GM19023 (cell line): ENCODE measurements around the gene POLR1F.
A peak's percentile ranks its signal among the peaks of the same experiment; 100 is the strongest.
"Not testable (repeated sequence)": the region's sequence is repeated elsewhere in the genome, so short reads cannot be mapped to it uniquely, and the experiment has no call there.

Source experiments
- ATAC-seq: cut with Tn5 transposase; IDR thresholded peaks from one replicate; pipeline ENCODE4 v1.9.1; 2021; ENCODE audit warnings: mild to moderate bottlenecking, moderate library complexity; ENCODE audit not compliant: unreplicated experiment

The POLR1F gene

GRCh38 chr7:19708397-19709248 lies at the start of gene POLR1F:
Gene POLR1F (minus strand): TSS chr7:19709037. CDS start chr7:19709016, 21 bp downstream.
- peak; percentile 99 for ATAC-seq

GRCh38 chr7:19754521-19755116 lies 45.8 kb upstream of the POLR1F start:
- ATAC-seq: no peak

GRCh38 chr7:19752020-19752419 lies 43.2 kb upstream of the POLR1F start:
- ATAC-seq: no peak

- no peak for ATAC-seq
Observed at GRCh38 chr7:19749658-19750057, 40.8 kb upstream of the POLR1F start.

GRCh38 chr7:19747740-19748339 lies 39.0 kb upstream of the POLR1F start:
- no peak for ATAC-seq

- no peak for ATAC-seq
Observed at GRCh38 chr7:19744075-19744474, 35.2 kb upstream of the POLR1F start.

- ATAC-seq: no peak
Observed at GRCh38 chr7:19728716-19729115, 19.9 kb upstream of the POLR1F start.

- no peak for ATAC-seq
Observed at GRCh38 chr7:19725770-19726169, 16.9 kb upstream of the POLR1F start.

GRCh38 chr7:19715499-19715898 lies 6.7 kb upstream of the POLR1F start:
- no peak for ATAC-seq

- ATAC-seq: no peak
Observed at GRCh38 chr7:19713676-19714075, 4.8 kb upstream of the POLR1F start.

GRCh38 chr7:19709249-19709578 lies 377 bp upstream of the POLR1F start:
- ATAC-seq: no peak

- no peak for ATAC-seq
Observed at GRCh38 chr7:19707240-19707639, 1.6 kb downstream of the POLR1F start.

GRCh38 chr7:19705663-19706062 lies 3.2 kb downstream of the POLR1F start:
- no peak for ATAC-seq

- ATAC-seq: no peak
Observed at GRCh38 chr7:19701471-19701870, 7.4 kb downstream of the POLR1F start.

- ATAC-seq: no peak
Observed at GRCh38 chr7:19700936-19701335, 7.9 kb downstream of the POLR1F start.

- ATAC-seq: no peak
Observed at GRCh38 chr7:19698331-19698730, 10.5 kb downstream of the POLR1F start.

- ATAC-seq: no peak
Observed at GRCh38 chr7:19696926-19697325, 11.9 kb downstream of the POLR1F start.

- no peak for ATAC-seq
Observed at GRCh38 chr7:19692111-19692828, 16.6 kb downstream of the POLR1F start.

- ATAC-seq: no peak
Observed at GRCh38 chr7:19690736-19691135, 18.1 kb downstream of the POLR1F start.

- ATAC-seq: not testable (repeated sequence)
Observed at GRCh38 chr7:19689130-19689529, 19.7 kb downstream of the POLR1F start.

GRCh38 chr7:19681596-19681995 lies 27.2 kb downstream of the POLR1F start:
- ATAC-seq: no peak
